ENCODE measurements around the gene ZNF440. TPM values are rescaled to one million over a fixed set of nuclear protein-coding genes. Genes with fewer than 3 reads are reported as not detected.
"Not testable (repeated sequence)": the region's sequence is repeated elsewhere in the genome, so short reads cannot be mapped to it uniquely, and the experiment has no call there.

The ZNF440 gene
- polyA plus RNA-seq, 1 of the 3 experiments (the other 2 are of a cell fraction) = 2.0 TPM

- TF ChIP-seq SIN3A (IDR thresholded peaks at IDR 0.05; ENCODE audit: borderline replicate concordance, low read depth, low read length) (no peak), NRF1 (IDR thresholded peaks at IDR 0.05; ENCODE audit: low read depth, low read length) (no peak), FOXM1 (IDR thresholded peaks at IDR 0.05; ENCODE audit: low read depth) (no peak), USF2 (IDR thresholded peaks at IDR 0.05; ENCODE audit: borderline replicate concordance, low read depth, low read length) (no peak)
These were observed 58.6 kb downstream of the ZNF440 start (continued) for GRCh38 chr19:11872624-11873023.

DNA sequence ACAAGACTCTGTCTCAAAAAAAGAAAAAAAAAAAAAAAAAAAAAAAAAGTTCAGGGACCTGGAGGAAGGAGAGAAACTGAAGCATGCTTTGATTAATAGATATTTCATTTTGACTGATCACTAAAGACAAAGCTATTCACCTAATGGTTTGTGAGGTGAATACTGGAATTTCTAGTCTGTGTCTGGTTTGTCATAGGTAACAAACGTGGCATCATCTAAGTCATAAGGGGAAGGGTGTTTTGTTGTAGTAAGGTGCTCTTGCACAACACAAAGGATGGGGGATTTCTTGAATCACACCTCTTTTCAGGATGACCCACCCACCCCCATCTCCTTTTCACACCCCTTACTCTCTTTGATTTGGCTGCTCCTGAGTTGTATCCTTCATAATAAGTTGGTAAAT is 59.7 kb downstream of the ZNF440 start:
- no peaks in the 10 kb centered on the region for H3F3A ChIP-seq (replicated peaks; ENCODE audit: insufficient read depth)
- no peak for TF ChIP-seq NRF1 (IDR thresholded peaks at IDR 0.05; ENCODE audit: low read depth, low read length)
- TF ChIP-seq RXRA (IDR thresholded peaks at IDR 0.05; ENCODE audit: borderline replicate concordance, low read depth) = no peak
- TF ChIP-seq SMC3 (IDR thresholded peaks at IDR 0.05; ENCODE audit: low read depth, low read length) = no peak
- TF ChIP-seq RAD21 (IDR thresholded peaks at IDR 0.05; ENCODE audit: low read length) = no peak
- TF ChIP-seq RCOR1 (IDR thresholded peaks at IDR 0.05; ENCODE audit: low read length) = no peak
- no peak for TF ChIP-seq SIN3A (IDR thresholded peaks at IDR 0.05; ENCODE audit: borderline replicate concordance, low read depth, low read length)
- TF ChIP-seq, protein P1, sequence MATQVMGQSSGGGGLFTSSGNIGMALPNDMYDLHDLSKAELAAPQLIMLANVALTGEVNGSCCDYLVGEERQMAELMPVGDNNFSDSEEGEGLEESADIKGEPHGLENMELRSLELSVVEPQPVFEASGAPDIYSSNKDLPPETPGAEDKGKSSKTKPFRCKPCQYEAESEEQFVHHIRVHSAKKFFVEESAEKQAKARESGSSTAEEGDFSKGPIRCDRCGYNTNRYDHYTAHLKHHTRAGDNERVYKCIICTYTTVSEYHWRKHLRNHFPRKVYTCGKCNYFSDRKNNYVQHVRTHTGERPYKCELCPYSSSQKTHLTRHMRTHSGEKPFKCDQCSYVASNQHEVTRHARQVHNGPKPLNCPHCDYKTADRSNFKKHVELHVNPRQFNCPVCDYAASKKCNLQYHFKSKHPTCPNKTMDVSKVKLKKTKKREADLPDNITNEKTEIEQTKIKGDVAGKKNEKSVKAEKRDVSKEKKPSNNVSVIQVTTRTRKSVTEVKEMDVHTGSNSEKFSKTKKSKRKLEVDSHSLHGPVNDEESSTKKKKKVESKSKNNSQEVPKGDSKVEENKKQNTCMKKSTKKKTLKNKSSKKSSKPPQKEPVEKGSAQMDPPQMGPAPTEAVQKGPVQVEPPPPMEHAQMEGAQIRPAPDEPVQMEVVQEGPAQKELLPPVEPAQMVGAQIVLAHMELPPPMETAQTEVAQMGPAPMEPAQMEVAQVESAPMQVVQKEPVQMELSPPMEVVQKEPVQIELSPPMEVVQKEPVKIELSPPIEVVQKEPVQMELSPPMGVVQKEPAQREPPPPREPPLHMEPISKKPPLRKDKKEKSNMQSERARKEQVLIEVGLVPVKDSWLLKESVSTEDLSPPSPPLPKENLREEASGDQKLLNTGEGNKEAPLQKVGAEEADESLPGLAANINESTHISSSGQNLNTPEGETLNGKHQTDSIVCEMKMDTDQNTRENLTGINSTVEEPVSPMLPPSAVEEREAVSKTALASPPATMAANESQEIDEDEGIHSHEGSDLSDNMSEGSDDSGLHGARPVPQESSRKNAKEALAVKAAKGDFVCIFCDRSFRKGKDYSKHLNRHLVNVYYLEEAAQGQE (IDR thresholded peaks at IDR 0.05; ENCODE audit: low read depth, low read length) = no peak
- ChIA-PET POLR2A (no interaction called here), CTCF (no interaction called here)
- no peaks in the 10 kb centered on the region for H3K27me3 ChIP-seq (ENCODE audit: insufficient read depth)
- H3K27ac ChIP-seq (ENCODE audit: low read depth in 2 of 2, low read length in 1 of 2) = no peak overlapping the region
- H3K9me3 ChIP-seq = peaks cover 6% of the 10 kb centered on the region
- no peak overlapping the region for H2AFZ ChIP-seq (ENCODE audit: low read depth)
- H3K79me2 ChIP-seq (ENCODE audit: insufficient read depth) = no peaks in the 10 kb centered on the region
- H3K36me3 ChIP-seq (replicated peaks in 1 of 2; ENCODE audit: control insufficient read depth in 1 of 2, insufficient read depth in 2 of 2, low read length in 1 of 2) = peaks cover 1 to 5% of the 10 kb centered on the region in 2 experiments
- DNase-seq = no peak
- no peak overlapping the region for H3K4me2 ChIP-seq
- no peak overlapping the region for H3K9ac ChIP-seq
- H4K20me1 ChIP-seq (ENCODE audit: insufficient read depth) = no peaks in the 10 kb centered on the region
- no peaks in the 10 kb centered on the region for H3K9me2 ChIP-seq
- H3K4me3 ChIP-seq (ENCODE audit: low read depth in 2 of 2, low read length in 1 of 2) = no peak overlapping the region
- H3K4me1 ChIP-seq (ENCODE audit: control insufficient read depth in 1 of 2, insufficient read depth in 2 of 2, low read depth in 1 of 2, low read length in 1 of 2) = no peaks in the 10 kb centered on the region
- 25% methylated on average over 1 of the region's 1 CpG for WGBS (ENCODE audit: low lambda C conversion rate)

DNA sequence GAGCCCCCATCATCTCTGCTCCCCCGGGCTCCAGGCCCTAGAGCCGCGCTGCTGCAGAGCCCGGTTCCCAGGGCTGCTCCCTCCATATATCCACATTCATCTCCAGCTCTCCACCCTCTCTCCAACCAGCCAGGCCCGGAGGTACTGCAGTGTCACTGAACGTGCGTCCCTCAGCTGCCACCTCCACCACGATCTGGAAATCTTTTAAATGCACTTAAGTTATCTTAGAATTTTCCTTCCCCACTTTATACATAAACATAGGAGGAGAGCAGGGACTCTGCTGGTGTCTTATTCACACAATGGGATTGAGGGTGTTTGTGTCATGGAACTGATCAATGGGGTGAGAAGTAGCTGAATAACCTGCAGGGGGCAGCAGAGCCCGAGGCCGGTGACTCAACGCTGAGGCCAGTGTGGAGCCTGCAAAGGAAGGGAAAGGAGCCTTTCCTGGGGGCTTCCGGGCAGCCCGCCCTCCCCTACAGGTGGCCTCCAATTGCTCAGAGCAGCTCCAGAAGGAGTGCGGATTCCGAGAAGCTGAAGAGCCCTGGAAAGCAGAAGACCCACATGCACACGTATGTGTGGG is 65.7 kb downstream of the ZNF440 start:
- CTCF ChIA-PET = interaction anchor here (0.9 to 2.5 kb wide), 7 partner anchors 41 to 454 kb away, joined by 3 to 16 read pairs (median 5); partner anchors contain the start of genes ZNF20 and ZNF563
- H3K4me2 ChIP-seq; H3K79me2 ChIP-seq (ENCODE audit: insufficient read depth); DNase-seq; H3F3A ChIP-seq (replicated peaks; ENCODE audit: insufficient read depth); POLR2A ChIA-PET; H3K4me3 ChIP-seq (ENCODE audit: low read depth in 2 of 2, low read length in 1 of 2); H3K9me2 ChIP-seq; H3K4me1 ChIP-seq (ENCODE audit: control insufficient read depth in 1 of 2, insufficient read depth in 2 of 2, low read depth in 1 of 2, low read length in 1 of 2); H3K36me3 ChIP-seq (replicated peaks in 1 of 2; ENCODE audit: control insufficient read depth in 1 of 2, insufficient read depth in 2 of 2, low read length in 1 of 2); H3K9me3 ChIP-seq; H3K27ac ChIP-seq (ENCODE audit: low read depth in 2 of 2, low read length in 1 of 2); H4K20me1 ChIP-seq (ENCODE audit: insufficient read depth); H3K27me3 ChIP-seq (ENCODE audit: insufficient read depth); H3K9ac ChIP-seq; H2AFZ ChIP-seq (ENCODE audit: low read depth): not testable (repeated sequence)
- 47% methylated on average over 14 of the region's 16 CpGs for WGBS (ENCODE audit: low lambda C conversion rate)

Data from SK-N-SH (cell line).